Stimulated activated CD8-positive, alpha-beta memory T cell treated with anti-CD3 and anti-CD28 coated beads, Interleukin-4, amount 100 ng/mL, for 4 hours (primary cell): ENCODE results near the gene DCAF6.
A peak's percentile ranks its signal among the peaks of the same experiment; 100 is the strongest.
"Not testable (repeated sequence)": the region's sequence is repeated elsewhere in the genome, so short reads cannot be mapped to it uniquely, and the experiment has no call there.

Experiments used
- DNase-seq, 2 donors: peaks; one replicate each; pipeline ENCODE4 v3.0.0-alpha.2; 2020; ENCODE audit warnings: low read depth in 2 of 2, low spot score in 1 of 2

The DCAF6 gene, protein sequence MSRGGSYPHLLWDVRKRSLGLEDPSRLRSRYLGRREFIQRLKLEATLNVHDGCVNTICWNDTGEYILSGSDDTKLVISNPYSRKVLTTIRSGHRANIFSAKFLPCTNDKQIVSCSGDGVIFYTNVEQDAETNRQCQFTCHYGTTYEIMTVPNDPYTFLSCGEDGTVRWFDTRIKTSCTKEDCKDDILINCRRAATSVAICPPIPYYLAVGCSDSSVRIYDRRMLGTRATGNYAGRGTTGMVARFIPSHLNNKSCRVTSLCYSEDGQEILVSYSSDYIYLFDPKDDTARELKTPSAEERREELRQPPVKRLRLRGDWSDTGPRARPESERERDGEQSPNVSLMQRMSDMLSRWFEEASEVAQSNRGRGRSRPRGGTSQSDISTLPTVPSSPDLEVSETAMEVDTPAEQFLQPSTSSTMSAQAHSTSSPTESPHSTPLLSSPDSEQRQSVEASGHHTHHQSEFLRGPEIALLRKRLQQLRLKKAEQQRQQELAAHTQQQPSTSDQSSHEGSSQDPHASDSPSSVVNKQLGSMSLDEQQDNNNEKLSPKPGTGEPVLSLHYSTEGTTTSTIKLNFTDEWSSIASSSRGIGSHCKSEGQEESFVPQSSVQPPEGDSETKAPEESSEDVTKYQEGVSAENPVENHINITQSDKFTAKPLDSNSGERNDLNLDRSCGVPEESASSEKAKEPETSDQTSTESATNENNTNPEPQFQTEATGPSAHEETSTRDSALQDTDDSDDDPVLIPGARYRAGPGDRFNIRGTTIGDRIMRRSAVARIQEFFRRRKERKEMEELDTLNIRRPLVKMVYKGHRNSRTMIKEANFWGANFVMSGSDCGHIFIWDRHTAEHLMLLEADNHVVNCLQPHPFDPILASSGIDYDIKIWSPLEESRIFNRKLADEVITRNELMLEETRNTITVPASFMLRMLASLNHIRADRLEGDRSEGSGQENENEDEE

DNA sequence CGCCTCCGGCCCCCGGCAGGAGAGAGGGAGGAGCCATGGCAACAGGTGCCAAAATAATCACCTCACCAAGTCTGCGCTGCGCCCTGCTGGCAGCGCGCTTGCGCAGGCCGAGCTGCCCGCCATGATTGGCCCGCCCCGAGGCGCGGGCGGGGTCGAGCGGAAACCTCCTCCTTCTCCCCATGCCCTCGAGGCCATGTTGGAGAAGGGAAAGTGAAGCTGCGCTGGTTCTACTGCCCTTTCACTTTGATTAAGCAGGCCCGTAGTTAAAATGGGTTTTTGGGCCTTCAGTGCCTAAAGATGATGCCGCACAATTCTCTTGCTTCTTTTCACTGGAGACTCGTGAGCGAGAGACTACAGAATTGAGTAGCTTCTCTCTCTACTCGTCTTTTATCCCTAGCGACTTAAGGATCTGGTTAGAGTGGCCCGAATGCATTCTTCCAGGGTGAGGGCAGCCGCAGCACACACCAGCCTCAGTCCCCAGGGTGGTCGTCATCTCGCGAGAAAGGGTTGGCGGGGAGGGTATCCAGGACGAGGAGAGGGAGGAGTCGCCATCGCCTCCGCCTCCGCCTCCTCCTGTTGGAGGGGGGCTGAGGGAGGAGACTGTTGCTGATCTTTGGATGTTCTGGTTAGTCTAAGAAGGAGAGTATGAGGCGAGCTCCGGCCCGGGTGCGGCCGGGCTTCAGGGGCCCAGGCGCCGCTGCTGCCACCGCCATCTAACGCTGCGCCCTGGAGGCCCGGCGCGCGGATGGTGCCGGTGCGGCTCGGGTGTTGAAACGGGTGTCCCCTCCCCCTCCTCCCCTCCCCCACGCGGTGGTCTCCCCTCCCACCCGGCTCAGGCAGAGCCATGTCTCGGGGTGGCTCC, at the start of gene DCAF6:
Gene DCAF6, plus strand, starts transcription at position 616 of the 862 bp plus-strand sequence. Its CDS starts 229 bp downstream, at position 845.
- DNase-seq: peak; percentile 85 to 92

DNA sequence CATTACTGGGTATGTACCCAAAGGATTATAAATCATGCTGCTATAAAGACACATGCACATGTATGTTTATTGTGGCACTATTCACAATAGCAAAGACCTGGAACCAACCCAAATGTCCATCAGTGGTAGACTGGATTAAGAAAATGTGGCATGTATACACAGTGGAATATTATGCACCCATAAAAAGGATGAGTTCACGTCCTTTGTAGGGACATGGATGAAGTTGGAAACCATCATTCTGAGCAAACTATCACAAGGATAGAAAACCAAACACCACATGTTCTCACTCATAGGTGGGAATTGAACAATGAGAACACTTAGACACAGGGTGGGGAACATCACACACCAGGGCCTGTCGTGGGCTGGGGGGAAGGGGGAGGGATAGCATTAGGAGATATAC, 49.3 kb upstream of the DCAF6 start:
- not testable (repeated sequence) for DNase-seq

DNA sequence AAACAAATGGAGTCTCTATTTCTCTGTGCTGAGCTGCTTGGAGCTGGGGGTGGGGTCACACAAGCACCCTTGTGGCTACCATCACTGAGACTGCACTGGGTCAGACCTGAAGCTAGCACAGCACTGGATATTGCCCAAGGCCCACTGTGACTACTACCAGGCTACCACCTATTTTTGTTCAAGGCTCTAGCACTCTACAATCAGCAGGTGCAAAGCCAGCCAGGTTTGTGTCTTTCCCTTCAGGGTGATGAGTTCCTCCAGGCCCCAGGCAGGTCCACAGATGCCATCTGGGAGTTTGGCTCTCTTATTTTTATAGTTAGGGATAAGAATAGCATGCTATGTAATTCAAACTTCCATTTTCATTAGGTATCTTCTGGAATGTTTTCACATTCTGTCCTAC, 46.1 kb upstream of the DCAF6 start:
- no peak for DNase-seq

GRCh38 chr1:167893798-167894197, 42.7 kb upstream of the DCAF6 start:
- DNase-seq: no peak

DNA sequence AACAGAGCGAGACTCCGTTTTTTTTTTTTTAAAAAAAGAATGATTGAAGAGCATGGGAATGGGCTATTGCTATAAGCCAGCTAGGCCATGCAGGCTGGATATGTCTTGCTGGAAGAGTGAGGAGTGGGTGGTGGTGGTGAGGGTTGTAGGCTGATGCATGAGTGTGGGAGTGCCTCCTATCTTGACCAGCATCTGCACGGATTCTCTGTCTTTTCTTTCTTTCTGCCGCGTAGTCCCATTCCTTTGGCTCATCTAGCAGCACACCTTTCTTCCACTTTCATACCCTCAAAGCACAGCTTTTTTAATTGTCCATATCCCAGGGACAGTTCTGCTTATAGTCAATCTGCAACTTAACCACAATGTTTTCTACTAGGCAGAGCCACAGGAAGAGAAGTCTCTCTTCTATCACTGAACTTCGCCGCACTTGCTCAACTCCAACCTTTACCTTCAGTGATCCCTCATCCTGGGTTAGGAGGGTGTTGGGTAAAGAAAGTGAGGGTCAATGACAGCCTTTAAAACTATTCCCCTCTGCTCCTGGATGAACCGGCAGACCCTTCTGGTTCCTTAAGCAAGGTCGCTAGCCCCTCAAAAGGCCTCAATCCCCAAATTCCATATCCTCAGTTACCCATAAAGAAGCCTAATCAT, 37.8 kb upstream of the DCAF6 start:
- no peak for DNase-seq

DNA sequence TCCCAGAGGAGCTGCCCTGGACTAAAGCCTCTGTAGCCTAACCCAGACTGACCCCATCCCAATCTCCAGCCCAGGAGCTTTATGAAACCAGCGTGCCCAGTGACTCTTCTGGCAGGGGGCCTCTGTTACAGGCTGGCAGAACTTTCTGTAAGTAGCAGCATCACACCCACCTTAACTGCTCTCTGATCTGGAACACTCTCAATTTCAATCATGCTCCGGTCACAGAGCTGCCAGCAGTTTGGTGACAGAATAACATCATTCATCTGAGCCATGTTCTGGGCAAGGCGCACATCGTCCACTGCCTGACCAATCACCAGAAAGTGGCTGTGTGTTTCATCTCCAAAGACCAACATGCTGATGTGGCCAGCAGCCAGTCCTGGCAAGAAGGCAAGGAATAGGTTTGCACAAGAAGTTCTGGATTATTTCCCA, 37.2 kb upstream of the DCAF6 start:
- DNase-seq: no peak

DNA sequence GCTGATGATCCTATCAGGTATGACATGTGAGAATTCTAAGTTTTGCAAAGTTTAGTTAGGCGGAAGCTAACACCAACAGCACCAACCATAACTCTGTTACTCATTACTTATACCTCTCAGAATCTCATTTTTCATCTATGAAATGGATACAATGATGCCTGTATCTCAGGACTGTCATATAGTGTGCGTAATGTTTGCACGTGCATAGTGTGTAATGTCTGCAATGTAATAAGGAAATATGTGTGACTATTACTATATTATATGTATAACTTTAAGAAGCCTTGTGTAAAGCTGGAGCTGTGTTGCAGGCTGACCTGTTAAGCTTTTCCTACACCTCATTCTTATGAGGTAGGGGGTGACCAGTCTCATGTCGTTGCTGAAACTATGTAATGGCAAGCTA, 35.6 kb upstream of the DCAF6 start:
- no peak for DNase-seq

- no peak for DNase-seq
Observed at GRCh38 chr1:167904652-167905130, 31.8 kb upstream of the DCAF6 start.

GRCh38 chr1:167905182-167905581, 31.3 kb upstream of the DCAF6 start:
- DNase-seq: no peak

- DNase-seq: no peak
Observed at GRCh38 chr1:167905671-167906070, 30.8 kb upstream of the DCAF6 start.

- no peak for DNase-seq
Observed at GRCh38 chr1:167909691-167910180, 26.7 kb upstream of the DCAF6 start.

DNA sequence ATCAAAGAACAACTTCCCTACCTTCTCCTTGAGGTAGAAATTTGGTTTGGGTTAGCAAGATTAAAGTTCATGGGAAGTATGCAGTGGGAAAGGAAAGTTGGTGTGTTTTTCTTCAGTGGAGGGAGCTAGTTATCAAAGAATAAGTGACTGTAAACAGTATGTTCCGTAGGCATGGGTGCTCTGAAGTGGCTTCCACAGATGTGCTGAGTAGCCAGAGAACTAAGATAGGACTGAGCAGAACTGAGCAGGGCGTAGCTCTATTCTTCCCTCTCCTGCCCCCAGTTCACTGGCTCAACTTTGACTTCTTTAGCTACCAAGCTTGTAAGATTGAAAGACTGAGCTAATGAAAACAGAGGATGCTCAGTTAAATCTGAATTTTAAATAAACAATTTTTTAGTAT, 26.0 kb upstream of the DCAF6 start:
- DNase-seq: no peak

DNA sequence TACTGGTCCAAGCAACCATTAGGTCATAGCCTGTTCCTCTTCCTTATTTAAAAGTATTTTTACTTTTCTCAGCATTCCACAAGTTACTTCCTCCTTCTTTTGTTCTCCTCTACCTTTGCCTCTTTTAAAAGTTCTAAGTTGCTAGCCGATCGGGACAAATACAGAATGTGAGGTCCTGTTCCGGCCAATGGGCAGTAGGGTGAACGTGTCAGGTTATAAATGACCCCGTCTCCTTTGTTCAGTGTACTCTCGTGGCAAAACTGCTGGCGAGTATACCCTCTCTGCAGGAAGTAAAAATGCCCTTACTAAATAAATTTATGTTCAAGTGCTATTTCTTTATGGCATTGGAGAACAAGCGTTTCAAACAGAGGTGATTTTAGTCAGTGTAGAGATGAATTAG, 25.1 kb upstream of the DCAF6 start:
- DNase-seq: no peak

- DNase-seq: no peak
Observed at GRCh38 chr1:167912294-167912693, 24.2 kb upstream of the DCAF6 start.

- DNase-seq: no peak
Observed at GRCh38 chr1:167913895-167914496, 22.5 kb upstream of the DCAF6 start, which contains the start of gene ADCY10. Gene ADCY10 (minus strand): TSS chr1:167914134. CDS start chr1:167905140, 8,994 bp downstream.

GRCh38 chr1:167915569-167915968, 20.9 kb upstream of the DCAF6 start:
- no peak for DNase-seq

DNA sequence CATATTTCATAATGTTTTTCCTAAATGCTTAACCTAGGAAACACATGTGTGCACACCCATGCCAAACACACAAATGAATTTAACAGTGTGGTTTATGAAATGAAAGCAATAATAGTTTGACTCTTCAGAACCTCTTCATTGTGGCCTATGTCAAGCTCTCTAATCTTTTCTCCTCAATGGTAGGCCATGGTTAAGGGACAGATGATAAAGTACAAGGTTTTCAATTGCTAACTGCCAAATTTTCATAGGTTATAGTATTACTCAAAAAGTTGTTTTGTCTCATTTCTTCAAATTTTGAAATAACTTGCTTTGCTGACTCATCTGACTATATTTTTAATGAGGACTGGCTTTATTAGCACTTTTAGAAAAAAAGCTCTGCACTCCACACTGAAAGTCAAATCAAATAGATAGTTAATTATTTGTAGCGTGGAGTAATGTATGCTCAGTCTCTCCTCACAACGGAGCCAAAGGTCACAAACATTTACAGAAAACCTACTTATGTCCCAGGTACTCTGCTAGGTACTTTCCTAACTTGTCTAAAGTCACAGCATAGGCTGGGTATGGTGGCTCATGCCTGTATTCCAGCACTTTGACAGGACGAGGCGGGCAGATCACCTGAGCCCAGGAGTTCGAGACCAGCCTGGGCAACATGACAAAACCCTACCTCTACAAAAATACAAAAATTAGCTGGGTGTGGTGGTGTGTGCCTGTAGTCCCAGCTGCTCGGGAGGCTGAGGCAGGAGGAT, 19.5 kb upstream of the DCAF6 start:
- no peak for DNase-seq

- no peak for DNase-seq
Observed at GRCh38 chr1:167922023-167922422, 14.5 kb upstream of the DCAF6 start.

GRCh38 chr1:167922611-167923074, 13.8 kb upstream of the DCAF6 start:
- DNase-seq: no peak
